Right ventricle myocardium superior (tissue), 1 donor: Measurements from ENCODE around the gene PCA3. TPM values are rescaled to one million over a fixed set of nuclear protein-coding genes. Genes with fewer than 3 reads are reported as not detected.

ENCODE experiments used
- ATAC-seq: fragments of 200-7000 bp; cut with Tn5 transposase; one replicate; pipeline ENCODE4 v1.9.1; 2020; ENCODE audit warnings: mild to moderate bottlenecking; ENCODE audit not compliant: poor library complexity
- DNase-seq: peaks from one replicate; pipeline ENCODE4 v3.0.0-alpha.2; 2020
- intact Hi-C: fragments of 100-400 bp; cut with DNase I; formaldehyde crosslinking; loops from one replicate; pipeline ENCODE4 v1.11.2; 2022
- total RNA-seq: library from RNA; stranded (reverse); fragmentation: NEBNext Ultra II Directional; extraction: Animal tissue kit (Norgen Biotek cat#: 25700); gene quantifications from one replicate; pipeline ENCODE4 v1.2.1, GENCODE V29; 2021
- donor health status: DM: no; HTN: yes; CAD: no; lungs with severe emphysema.

The PCA3 gene
- total RNA-seq, 1 donor from 2014 or later: not detected

DNA sequence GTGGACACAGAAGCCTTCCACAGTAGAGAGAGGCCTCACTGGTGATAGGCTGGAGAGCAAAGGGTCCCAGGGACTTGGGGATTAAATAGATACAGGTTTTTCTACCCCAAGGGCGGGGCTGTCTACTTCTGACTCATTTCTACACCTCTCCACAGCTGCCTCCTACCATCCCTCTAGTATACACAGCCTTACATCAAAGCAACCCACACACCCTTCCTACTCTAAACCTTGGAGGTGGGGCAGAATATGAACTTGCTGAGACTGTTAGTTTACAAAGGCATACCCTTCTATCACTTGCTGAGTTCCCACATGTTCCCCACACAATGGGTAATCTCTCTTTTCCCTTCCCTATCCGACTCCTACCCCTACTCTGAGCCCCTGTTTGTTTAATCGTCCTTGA is 19.9 kb upstream of the PCA3 start:
- intact Hi-C loops: no loop called here
- no peak for ATAC-seq
- no peak for DNase-seq

DNA sequence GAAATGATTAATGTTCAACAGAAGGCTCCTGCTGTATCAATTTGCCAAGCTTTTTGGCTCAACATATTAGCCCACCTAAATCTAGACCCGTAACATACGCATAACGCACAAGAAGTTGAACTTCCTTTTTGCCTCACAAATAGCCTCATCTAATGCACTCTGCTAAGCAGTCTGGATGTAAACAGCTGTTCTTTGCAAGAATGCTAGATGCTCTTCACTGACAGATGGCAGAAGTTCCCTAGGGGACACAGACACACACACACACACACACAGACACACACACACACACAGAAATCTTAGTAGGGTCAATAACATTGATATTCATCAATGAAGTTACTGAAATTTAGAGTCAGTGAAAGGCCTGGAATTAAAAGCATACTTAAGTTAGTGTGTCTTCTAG is 13.2 kb upstream of the PCA3 start:
- no peak for ATAC-seq
- DNase-seq: no peak

DNA sequence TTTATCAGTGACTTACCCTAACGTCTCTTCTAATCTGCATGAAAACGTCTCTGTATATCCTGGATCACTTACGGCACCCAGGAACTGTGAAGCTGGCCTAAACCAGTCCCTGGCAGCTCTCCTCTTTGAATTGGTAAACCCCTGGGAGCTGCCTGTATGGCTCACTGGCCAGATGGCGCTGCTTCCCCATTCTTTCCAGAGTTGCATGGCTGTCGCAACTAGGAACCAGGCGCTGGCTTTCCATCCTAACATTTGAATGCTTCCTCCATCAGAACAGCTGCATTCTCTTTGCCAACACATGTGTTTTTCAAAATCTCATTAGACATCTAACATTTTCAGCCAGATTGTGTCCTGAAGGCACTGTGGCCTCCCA is 8.0 kb upstream of the PCA3 start:
- intact Hi-C loops: no loop called here
- ATAC-seq (peak; percentile 53), DNase-seq (peak; percentile 54)

More for the DNA sequence above, 13.2 kb upstream of the PCA3 start:
- intact Hi-C loops: no loop called here

DNA sequence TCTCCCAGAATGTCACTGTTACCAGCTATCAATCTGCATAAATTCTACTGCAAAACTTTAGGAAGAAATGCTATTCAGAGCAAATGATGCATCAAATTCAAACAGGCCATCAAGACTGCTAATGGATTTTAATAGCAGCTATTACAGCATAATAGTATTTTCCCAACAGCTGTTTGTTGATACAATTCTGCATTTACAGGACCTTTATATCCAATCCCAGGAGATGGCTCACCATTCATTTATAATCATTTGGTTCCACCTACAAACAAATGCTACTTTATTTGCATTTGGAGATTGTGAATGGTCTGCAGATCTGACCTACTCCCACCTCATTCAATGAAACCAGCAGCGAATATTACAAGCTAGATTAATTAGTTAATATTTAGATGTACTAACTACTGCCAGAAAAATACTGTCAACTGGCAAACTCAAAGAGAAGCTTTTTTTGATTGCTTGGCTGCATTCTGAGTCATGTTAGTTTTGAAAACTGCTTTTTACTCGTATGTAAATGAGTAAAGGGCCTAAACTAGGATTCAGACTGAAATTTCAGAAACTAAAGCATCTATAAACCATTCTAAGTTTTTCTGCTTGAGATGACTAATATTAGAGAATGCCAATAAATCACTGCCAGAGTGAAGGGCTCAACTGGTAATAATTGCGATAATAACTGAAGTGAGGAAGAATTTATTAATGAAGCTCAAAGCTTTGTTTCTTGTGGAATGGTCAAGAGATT is 7.1 kb upstream of the PCA3 start:
- DNase-seq (no peak), ATAC-seq (no peak)
- intact Hi-C loops: no loop called here

DNA sequence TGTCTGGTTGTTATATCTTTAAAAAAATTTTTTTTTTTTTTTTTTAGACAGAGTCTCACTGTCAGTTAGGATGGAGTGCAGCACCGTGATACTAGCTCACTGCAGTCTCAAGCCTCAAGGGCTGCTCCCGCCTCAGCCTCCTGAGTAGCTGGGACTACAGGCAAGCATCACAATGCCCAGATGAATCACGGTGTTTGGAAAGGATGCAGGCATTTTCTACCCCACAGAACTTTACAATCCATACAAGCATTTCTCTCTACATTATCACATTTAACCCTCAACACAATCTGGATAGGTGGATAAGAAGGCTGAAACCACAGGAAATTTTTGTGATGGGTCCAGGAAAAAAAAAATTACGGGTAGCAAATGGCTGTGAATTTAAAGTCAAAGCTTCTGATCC is 5.8 kb upstream of the PCA3 start:
- no peak for ATAC-seq
- intact Hi-C loops: no loop called here

DNA sequence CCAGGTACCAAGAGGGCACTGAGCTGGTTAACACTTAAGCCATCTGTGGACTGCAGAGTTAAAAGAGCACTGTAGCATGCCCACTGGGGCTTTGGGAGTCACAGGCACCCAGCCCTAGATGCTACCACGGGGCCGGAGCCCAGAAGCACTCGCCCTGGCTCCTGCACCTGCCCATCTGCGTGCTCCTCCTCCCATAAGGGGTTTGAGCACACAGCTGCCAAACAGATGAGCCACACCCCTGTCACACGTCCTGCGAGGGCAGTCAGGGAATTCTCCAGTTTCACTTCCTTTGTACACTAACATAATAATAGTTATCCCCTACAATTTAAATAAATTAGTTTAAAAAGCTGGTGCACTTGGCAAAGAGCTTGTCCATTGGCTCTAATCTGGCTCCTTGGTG is 4.5 kb upstream of the PCA3 start:
- intact Hi-C loops: no loop called here
- DNase-seq: no peak
- ATAC-seq: no peak

More for the DNA sequence above, 5.8 kb upstream of the PCA3 start:
- DNase-seq: no peak

DNA sequence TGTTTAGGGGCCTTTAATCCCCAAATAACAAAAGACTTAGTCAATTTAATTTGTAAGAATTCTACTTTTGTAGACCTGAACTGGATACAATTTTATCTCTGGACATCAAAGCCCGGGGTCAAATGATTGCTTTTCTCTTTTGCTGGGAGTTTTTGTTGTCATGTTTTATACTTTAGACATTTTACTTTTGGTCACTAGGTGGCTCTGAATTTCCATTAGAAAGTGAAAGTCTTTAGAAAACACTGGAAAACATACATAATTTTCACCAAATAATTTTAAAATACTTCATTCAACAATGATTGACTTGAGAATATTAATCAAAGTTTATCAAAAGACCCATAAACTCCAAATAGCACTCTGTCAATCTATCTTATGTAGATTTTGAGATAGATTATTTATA is 2.8 kb upstream of the PCA3 start:
- ATAC-seq (no peak), DNase-seq (no peak)
- intact Hi-C loops: no loop called here

DNA sequence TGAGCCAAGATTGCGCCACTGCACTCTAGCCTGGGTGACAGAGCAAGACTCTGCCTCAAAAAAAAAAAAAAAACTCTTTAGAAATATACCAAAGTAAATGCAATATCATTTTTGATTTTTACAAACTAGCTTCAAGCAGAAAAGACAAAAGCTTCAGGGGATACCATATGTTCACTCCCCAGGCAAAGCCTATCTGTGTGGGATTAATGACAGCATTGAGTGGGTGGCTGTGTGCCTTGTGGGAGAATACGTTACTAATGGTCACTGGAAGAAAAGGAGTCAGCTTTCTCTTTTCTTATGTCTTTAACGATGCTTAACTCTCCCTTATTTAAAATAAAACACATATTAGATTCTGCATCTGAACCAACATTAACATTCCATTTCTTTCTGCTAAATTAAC is 1.9 kb downstream of the PCA3 start:
- no peak for DNase-seq
- ATAC-seq: no peak
- intact Hi-C loops: no loop called here

DNA sequence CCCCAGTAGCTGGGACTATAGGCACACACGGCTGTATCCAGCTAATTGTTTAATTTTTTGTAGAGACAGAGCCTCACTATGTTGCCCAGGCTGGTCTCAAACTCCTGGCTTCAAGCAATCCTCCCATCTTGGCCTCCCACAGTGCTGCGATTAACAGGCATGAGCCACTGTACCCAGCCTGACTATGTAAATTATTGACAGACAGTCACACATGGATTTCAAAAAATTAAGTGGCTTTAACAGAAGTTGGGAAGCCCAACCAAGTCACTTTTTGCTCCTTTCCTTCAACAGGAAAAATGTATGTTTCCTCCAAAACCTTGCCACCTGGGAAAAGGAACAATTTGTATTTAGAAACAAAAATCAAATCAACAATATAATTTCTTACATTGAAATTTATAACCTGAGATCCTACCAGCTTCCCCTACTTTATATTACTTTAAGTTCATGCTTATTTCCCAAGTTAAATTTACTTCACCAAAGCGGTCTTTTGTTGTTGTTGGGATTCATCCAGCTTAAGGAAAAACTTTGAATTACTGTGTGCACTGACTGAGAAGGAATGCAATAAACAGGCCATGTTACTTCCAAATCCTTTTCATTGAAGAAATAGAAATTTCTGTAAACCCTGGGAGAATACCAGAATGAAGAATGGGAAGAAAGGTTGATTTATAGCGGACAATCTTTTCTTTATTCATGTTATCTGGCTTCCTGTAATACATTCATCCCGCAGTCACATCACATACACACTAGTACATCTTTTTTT is 8.6 kb downstream of the PCA3 start:
- no peak for ATAC-seq
- intact Hi-C loops: no loop called here
- no peak for DNase-seq

DNA sequence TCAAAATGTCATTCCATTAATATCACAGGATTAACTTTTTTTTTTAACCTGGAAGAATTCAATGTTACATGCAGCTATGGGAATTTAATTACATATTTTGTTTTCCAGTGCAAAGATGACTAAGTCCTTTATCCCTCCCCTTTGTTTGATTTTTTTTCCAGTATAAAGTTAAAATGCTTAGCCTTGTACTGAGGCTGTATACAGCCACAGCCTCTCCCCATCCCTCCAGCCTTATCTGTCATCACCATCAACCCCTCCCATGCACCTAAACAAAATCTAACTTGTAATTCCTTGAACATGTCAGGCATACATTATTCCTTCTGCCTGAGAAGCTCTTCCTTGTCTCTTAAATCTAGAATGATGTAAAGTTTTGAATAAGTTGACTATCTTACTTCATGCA is 20.6 kb downstream of the PCA3 start:
- DNase-seq: no peak
- ATAC-seq: no peak
- intact Hi-C loops: no loop called here

DNA sequence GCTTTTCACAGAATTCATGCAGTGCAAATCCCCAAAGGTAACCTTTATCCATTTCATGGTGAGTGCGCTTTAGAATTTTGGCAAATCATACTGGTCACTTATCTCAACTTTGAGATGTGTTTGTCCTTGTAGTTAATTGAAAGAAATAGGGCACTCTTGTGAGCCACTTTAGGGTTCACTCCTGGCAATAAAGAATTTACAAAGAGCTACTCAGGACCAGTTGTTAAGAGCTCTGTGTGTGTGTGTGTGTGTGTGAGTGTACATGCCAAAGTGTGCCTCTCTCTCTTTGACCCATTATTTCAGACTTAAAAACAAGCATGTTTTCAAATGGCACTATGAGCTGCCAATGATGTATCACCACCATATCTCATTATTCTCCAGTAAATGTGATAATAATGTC is 21.3 kb downstream of the PCA3 start:
- no peak for DNase-seq
- intact Hi-C loops: no loop called here
- ATAC-seq: no peak

DNA sequence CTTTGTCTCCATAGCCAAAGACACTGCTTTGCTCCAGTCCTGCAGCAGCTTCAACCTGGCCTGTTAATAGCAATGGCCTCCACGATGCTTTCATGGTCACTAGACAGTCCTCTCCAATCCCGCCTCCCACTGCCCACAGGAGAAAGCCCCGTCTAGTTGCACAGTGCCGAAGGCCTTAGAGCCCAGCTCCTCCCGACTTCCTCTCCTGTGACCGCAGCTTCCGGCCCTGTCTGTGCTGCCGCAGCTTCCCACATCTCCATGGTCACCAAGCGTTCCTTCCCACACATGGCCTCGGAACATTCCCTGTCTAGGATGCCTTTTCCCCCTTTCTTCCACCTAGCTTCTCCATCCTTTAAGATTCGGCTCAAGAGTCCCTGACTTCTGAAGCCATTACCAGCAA is 23.4 kb downstream of the PCA3 start:
- intact Hi-C loops: no loop called here
- no peak for DNase-seq
- ATAC-seq: no peak

DNA sequence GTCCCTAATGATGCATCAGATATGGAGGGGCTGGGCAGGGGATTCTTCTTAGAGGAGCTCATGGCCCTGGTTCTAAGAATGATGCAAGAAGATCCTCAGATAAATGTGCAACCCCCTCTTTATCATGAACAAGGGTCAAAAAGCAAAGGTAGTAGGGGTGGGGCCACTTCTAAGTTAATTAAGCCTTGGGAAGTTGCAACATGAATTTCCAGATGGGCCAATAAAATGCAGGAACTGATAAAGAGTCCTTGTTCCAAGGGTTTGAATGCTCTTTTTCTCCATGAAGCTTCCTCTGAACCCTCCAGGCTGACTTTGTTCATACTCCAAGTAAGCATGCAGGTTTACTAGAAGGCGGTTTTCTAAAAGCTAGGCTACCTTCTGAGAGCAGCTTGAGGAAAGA is 25.6 kb downstream of the PCA3 start:
- ATAC-seq: no peak

DNA sequence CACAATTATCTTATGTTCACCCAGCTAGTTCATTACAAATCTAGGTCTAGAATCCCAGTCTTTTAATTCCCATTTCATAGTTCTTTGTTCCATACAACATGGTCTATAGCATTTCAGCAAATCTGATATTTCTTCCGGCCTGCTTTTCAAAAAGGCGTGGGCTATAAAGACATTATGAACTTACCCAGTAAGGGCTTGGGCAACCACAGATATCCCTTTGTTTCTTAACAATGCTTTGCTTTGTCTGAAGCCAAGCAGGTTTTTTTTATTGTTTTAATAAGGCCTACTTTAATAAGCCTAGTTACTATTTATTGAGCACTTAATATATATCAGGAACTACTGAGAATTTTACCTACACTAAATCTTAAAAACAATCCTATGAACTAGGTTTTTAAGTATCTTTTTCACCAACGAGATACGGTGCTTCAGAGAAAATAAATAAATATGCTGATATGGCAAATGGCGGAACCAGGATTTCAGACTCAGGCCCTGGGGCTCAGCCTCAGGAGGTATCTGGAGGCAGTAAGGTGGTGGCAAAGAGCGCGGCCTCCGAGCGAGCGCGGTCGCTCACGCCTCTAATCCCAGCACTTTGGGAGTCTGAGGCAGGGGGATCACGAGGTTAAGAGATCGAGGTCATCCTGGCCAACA is 29.7 kb downstream of the PCA3 start:
- intact Hi-C loops: no loop called here
- ATAC-seq (no peak), DNase-seq (no peak)

More for the DNA sequence above, 25.6 kb downstream of the PCA3 start:
- intact Hi-C loops: no loop called here
- no peak for DNase-seq

DNA sequence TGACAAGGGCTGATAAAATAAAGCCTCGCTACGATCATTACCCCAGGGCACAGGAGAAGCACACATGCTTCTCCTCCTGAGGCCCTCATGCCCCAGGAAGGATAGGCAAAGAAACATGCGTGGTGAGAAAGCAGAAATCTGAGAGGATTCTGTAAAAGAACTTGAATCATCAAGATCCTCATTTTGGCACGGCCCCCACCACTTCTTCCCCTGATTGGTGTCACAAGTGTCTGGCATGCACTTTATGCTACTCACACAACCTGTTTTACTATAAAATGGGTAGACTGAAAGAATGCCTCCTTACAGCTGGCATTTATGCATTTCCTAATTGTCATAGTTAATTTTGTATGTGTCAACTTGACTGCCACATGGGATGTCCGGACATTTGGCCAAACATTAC is 32.1 kb downstream of the PCA3 start:
- intact Hi-C loops: no loop called here
- no peak for DNase-seq
- ATAC-seq: no peak

DNA sequence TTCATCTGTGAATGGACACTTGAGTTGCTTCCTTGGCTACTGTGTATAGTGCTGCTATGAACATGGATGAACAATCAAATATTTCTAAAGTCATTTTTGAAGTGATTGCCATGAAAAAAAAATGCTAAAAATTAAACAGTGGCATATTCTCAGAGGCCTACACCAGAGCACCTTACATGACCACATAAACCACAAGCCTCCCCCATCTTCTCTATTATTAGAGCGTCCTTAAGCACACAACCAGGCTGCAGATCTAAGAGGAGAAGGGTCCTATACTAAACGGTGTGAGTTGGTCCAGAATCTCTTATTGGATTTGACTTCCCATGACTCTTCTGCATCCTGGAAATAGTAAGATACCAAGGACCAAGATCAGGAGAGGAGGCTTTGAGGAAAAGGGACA is 34.3 kb downstream of the PCA3 start:
- intact Hi-C loops: no loop called here
- DNase-seq: no peak
- ATAC-seq: no peak

DNA sequence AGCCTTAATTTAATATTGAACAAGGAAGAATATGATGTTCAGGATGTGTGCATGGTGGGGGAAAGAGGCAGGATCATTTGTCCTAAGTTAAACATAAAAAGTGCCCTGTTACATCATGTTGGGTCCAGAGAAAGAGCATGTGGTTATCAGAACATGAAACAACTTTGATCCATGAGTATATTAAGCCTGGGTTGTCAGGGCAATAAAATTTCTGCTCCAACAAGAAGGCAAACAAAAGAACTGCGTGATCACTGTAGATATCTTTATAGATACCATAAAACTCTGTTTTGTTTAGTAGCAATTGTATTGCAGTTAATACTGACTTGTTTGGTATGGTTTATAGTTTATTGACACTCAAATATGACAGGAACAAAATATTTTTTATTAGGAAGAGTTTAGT is 35.2 kb downstream of the PCA3 start:
- ATAC-seq (no peak), DNase-seq (no peak)
- intact Hi-C loops: no loop called here

DNA sequence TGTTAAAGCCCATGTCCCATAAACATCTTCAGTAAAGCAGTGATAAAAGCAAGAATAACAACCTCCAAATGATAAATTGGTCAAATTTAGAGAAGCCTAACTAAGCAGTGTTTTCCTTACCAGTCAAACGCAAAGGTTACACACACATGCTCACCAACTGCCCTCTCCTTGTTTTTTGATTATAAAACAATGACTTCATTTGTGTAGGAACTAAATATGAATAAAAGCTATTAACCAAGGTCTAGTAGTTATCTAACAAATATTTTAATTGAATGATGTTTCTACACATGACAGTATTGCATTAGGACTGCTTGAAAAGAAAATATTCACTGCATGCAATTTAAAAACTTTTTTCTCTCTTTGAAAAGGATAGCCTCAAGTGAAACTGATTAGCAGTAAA is 36.7 kb downstream of the PCA3 start:
- intact Hi-C loops: no loop called here
- DNase-seq (no peak), ATAC-seq (no peak)

DNA sequence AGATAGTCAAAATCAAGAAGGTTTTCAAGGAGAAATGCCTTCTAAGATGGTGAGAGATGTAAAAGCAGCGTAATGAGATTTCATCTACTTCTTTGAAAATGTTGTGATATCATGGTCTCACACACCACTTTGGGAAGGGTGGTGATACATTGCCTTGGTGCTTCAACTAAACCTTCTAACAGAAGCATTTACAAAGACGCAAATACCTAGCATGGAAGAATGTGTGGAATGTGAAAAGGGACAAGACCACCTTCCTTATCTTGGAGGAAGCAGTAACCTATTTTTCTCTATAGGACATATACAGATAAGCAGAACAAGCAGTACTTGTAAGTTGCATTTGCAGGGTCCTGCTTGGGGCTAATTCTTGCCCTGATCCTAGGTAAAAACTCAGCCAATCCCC is 38.8 kb downstream of the PCA3 start:
- no peak for ATAC-seq
- no peak for DNase-seq
- intact Hi-C loops: no loop called here

DNA sequence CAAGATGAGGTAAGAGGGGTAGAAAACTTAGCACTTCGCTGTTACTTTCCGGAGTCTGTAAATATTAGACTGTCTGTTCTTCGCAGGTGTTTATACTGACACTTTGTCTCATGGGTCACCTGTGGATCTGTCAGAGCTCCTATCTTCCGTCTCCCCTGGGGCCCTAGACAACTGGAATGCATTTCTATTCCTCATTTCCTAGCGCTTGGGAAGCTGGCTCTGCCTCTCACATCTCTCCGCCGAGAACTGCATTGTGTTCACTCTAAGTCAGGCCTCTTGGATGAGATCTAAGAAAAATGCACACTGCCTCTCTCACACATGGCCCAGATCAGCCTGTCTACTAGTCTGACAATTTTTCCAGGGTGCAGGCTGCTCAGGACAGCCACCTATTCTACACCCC is 39.5 kb downstream of the PCA3 start:
- ATAC-seq (no peak), DNase-seq (no peak)
- intact Hi-C loops: no loop called here
